ENCODE data around the gene PPFIBP1. TPM values are rescaled to one million over a fixed set of nuclear protein-coding genes. Genes with fewer than 3 reads are reported as not detected.
"Not testable (repeated sequence)": the region's sequence is repeated elsewhere in the genome, so short reads cannot be mapped to it uniquely, and the experiment has no call there.

Gene PPFIBP1
- total RNA-seq, 1 experiment from 2014 or later = 88.6 TPM

GRCh38 chr12:27627123-27627852, 103.3 kb downstream of the PPFIBP1 start:
- TF ChIP-seq SIN3A (IDR thresholded peaks at IDR 0.05; ENCODE audit: borderline replicate concordance, insufficient read depth, low read depth, low read length) (no peak), REST (IDR thresholded peaks at IDR 0.05; ENCODE audit: insufficient read depth in 1 of 2, low read depth in 2 of 2, low read length in 1 of 2) (no peak), TCF7L2 (IDR thresholded peaks at IDR 0.05; ENCODE audit: low read depth, low read length) (no peak), CTCF (IDR thresholded peaks at IDR 0.05) (no peak), POLR2AphosphoS5 (IDR thresholded peaks at IDR 0.05; ENCODE audit: low read depth, low read length) (no peak)
- Histone ChIP-seq H3K9me3 (ENCODE audit: control insufficient read depth, insufficient read depth, low read depth, low read length) (peaks cover 2% of the 10 kb centered on the region; the same call in 1 of the 2 replicates), H3K27ac (ENCODE audit: low read length) (peak overlapping the region; percentile 24; the same call in 1 of the 2 replicates), H3K36me3 (ENCODE audit: control insufficient read depth, insufficient read depth, low read length) (no peaks in the 10 kb centered on the region), H3K27me3 (ENCODE audit: control insufficient read depth, insufficient read depth, low read length) (no peaks in the 10 kb centered on the region), H3K4me1 (ENCODE audit: control insufficient read depth, insufficient read depth, low read length) (peaks cover 26% of the 10 kb centered on the region), H3K4me3 (ENCODE audit: low read depth in 2 of 2, low read length in 2 of 2) (no peak overlapping the region)
- DNase-seq (ENCODE audit: low read depth, low spot score) (no peak), ATAC-seq (no peak)
- CTCF ChIA-PET = no interaction called here
- intact Hi-C loops (cut with micrococcal nuclease; ENCODE audit: unreplicated experiment) (no loop called here), in situ Hi-C loops (cut with HindIII; ENCODE audit: low pct_unique_long_range_greater_than_20kb, low sequenced_read_pairs) (no loop called here)
- POLR2A ChIA-PET = no interaction called here
- BruUV-seq (replicated peaks) = no TSS peak

GRCh38 chr12:27627853-27628469, 104.0 kb downstream of the PPFIBP1 start:
- BruUV-seq (replicated peaks); DNase-seq (ENCODE audit: low read depth, low spot score); H3K27ac ChIP-seq (ENCODE audit: low read length); H3K27me3 ChIP-seq (ENCODE audit: control insufficient read depth, insufficient read depth, low read length); H3K4me3 ChIP-seq (ENCODE audit: low read depth in 2 of 2, low read length in 2 of 2); ATAC-seq; POLR2A ChIA-PET; H3K9me3 ChIP-seq (ENCODE audit: control insufficient read depth, insufficient read depth, low read depth, low read length); H3K36me3 ChIP-seq (ENCODE audit: control insufficient read depth, insufficient read depth, low read length); CTCF ChIA-PET; intact Hi-C loops (cut with micrococcal nuclease; ENCODE audit: unreplicated experiment); in situ Hi-C loops (cut with HindIII; ENCODE audit: low pct_unique_long_range_greater_than_20kb, low sequenced_read_pairs): not testable (repeated sequence)
- peaks cover 21% of the 10 kb centered on the region for H3K4me1 ChIP-seq (ENCODE audit: control insufficient read depth, insufficient read depth, low read length)

GRCh38 chr12:27630219-27630618, 106.2 kb downstream of the PPFIBP1 start:
- intact Hi-C loops (cut with micrococcal nuclease; ENCODE audit: unreplicated experiment); H3K4me3 ChIP-seq (ENCODE audit: low read depth in 2 of 2, low read length in 2 of 2); H3K27ac ChIP-seq (ENCODE audit: low read length); in situ Hi-C loops (cut with HindIII; ENCODE audit: low pct_unique_long_range_greater_than_20kb, low sequenced_read_pairs); ATAC-seq; H3K36me3 ChIP-seq (ENCODE audit: control insufficient read depth, insufficient read depth, low read length); BruUV-seq (replicated peaks); POLR2A ChIA-PET; DNase-seq (ENCODE audit: low read depth, low spot score); H3K9me3 ChIP-seq (ENCODE audit: control insufficient read depth, insufficient read depth, low read depth, low read length); CTCF ChIA-PET; H3K27me3 ChIP-seq (ENCODE audit: control insufficient read depth, insufficient read depth, low read length): not testable (repeated sequence)
- peaks cover 14% of the 10 kb centered on the region for H3K4me1 ChIP-seq (ENCODE audit: control insufficient read depth, insufficient read depth, low read length)
